Measurements from ENCODE around the gene SMIM20.

SMIM20 gene

DNA sequence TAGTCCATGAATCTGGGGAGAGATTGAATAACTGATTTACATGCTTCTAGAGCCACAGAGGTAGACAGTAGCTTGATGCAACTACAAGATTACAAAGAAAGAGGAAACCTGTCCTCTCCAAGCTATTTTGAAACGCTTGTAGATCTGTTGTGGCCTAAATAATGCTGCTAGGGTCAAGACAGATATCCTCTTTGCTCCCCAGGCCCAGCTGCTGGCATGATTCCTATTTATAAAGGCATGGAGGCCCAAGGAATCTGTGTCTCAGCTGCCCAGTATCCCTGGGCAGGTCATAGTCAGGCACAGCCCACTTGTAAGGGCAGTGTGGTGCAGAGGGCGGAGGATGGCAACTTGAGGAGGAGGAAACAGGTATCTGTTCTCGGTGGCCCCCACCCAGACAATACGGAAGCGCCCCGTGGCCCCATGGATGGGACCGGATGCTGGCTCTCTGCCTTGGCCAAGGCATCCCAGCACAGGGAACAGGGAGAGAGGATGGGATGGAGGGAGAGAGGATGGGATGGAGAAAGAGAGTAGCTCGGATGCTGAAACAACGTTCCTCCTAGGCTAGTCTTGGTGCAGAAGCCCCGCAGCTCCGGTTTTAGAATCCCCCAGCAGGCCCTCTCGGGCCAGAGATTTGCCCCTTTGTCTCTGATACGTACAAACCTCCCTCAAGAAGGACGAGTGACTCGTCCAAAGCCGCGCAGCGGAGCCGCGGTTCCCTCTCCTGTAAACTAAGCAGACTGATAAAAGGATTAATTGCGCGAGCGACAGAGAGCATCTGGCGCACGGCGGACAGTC lies 767 bp upstream of the SMIM20 start:
- TF ChIP-seq, protein P1, sequence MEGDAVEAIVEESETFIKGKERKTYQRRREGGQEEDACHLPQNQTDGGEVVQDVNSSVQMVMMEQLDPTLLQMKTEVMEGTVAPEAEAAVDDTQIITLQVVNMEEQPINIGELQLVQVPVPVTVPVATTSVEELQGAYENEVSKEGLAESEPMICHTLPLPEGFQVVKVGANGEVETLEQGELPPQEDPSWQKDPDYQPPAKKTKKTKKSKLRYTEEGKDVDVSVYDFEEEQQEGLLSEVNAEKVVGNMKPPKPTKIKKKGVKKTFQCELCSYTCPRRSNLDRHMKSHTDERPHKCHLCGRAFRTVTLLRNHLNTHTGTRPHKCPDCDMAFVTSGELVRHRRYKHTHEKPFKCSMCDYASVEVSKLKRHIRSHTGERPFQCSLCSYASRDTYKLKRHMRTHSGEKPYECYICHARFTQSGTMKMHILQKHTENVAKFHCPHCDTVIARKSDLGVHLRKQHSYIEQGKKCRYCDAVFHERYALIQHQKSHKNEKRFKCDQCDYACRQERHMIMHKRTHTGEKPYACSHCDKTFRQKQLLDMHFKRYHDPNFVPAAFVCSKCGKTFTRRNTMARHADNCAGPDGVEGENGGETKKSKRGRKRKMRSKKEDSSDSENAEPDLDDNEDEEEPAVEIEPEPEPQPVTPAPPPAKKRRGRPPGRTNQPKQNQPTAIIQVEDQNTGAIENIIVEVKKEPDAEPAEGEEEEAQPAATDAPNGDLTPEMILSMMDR (IDR thresholded peaks at IDR 0.05; ENCODE audit: borderline replicate concordance, extremely low read depth, low read length, poor library complexity, severe bottlenecking): no peak
- TF ChIP-seq EZH2 (IDR thresholded peaks at IDR 0.05; ENCODE audit: borderline replicate concordance, low read depth, low read length, severe bottlenecking): no peak
- peak overlapping the region; percentile 66; the same call in 1 of the 2 replicates for H3K4me2 ChIP-seq (ENCODE audit: insufficient read depth, low read length)
- H3K36me3 ChIP-seq (ENCODE audit: insufficient read depth, low read length): no peaks in the 10 kb centered on the region
- H3K4me1 ChIP-seq (ENCODE audit: insufficient read depth, low read length): peaks cover 17% of the 10 kb centered on the region
- no peak for ATAC-seq (ENCODE audit: insufficient read depth, low read depth)
- H3K9ac ChIP-seq (ENCODE audit: low read depth, low read length): peak overlapping the region; percentile 48; the same call in 1 of the 2 replicates
- H2AFZ ChIP-seq (ENCODE audit: low read depth, low read length): peak overlapping the region; percentile 70
- H3K27ac ChIP-seq (ENCODE audit: low read length): no peak overlapping the region
- peak overlapping the region in 1 of 2 experiments; percentile 64; a peak in 3 of 4 replicates for H3K4me3 ChIP-seq (ENCODE audit: low read depth in 1 of 2, low read length in 2 of 2)
- H3K27me3 ChIP-seq (ENCODE audit: insufficient read depth, low read length, poor library complexity): no peaks in the 10 kb centered on the region
- H3K79me2 ChIP-seq (ENCODE audit: insufficient read depth, low read length): no peaks in the 10 kb centered on the region; the same call in 1 of the 2 replicates
- H3K9me3 ChIP-seq (ENCODE audit: insufficient read depth, low read length, severe bottlenecking): no peaks in the 10 kb centered on the region
- DNase-seq: peak; percentile 5
- no peaks in the 10 kb centered on the region for H4K20me1 ChIP-seq (ENCODE audit: insufficient read depth, low read length)

- Histone ChIP-seq H3K9me3 (ENCODE audit: insufficient read depth, low read length, severe bottlenecking) (no peaks in the 10 kb centered on the region), H4K20me1 (ENCODE audit: insufficient read depth, low read length) (no peaks in the 10 kb centered on the region), H3K36me3 (ENCODE audit: insufficient read depth, low read length) (no peaks in the 10 kb centered on the region), H3K9ac (ENCODE audit: low read depth, low read length) (peak overlapping the region; percentile 48), H3K27me3 (ENCODE audit: insufficient read depth, low read length, poor library complexity) (no peaks in the 10 kb centered on the region), H3K79me2 (ENCODE audit: insufficient read depth, low read length) (no peaks in the 10 kb centered on the region; the same call in 1 of the 2 replicates), H3K4me3 (ENCODE audit: low read depth in 1 of 2, low read length in 2 of 2) (peak overlapping the region; percentile 17 to 64; a peak in 3 of 4 replicates), H3K27ac (ENCODE audit: low read length) (peak overlapping the region; percentile 63), H3K4me2 (ENCODE audit: insufficient read depth, low read length) (peak overlapping the region; percentile 66), H3K4me1 (ENCODE audit: insufficient read depth, low read length) (peaks cover 17% of the 10 kb centered on the region), H2AFZ (ENCODE audit: low read depth, low read length) (peak overlapping the region; percentile 74)
- ATAC-seq (ENCODE audit: insufficient read depth, low read depth): no peak
- TF ChIP-seq, protein P1 (IDR thresholded peaks at IDR 0.05; ENCODE audit: borderline replicate concordance, extremely low read depth, low read length, poor library complexity, severe bottlenecking): no peak
- no peak for TF ChIP-seq EZH2 (IDR thresholded peaks at IDR 0.05; ENCODE audit: borderline replicate concordance, low read depth, low read length, severe bottlenecking)
- DNase-seq: no peak
Measured at GRCh38 chr4:25914670-25915352, 791 bp downstream of the SMIM20 start.

GRCh38 chr4:25915353-25915705 lies 1.3 kb downstream of the SMIM20 start:
- DNase-seq (no peak), ATAC-seq (ENCODE audit: insufficient read depth, low read depth) (no peak)
- Histone ChIP-seq H2AFZ (ENCODE audit: low read depth, low read length) (no peak overlapping the region), H3K4me1 (ENCODE audit: insufficient read depth, low read length) (peaks cover 17% of the 10 kb centered on the region), H3K36me3 (ENCODE audit: insufficient read depth, low read length) (no peaks in the 10 kb centered on the region), H3K27me3 (ENCODE audit: insufficient read depth, low read length, poor library complexity) (no peaks in the 10 kb centered on the region), H3K4me3 (ENCODE audit: low read depth in 1 of 2, low read length in 2 of 2) (peak overlapping the region in 1 of 2 experiments; percentile 64; a peak in 3 of 4 replicates), H3K9me3 (ENCODE audit: insufficient read depth, low read length, severe bottlenecking) (no peaks in the 10 kb centered on the region), H4K20me1 (ENCODE audit: insufficient read depth, low read length) (no peaks in the 10 kb centered on the region), H3K9ac (ENCODE audit: low read depth, low read length) (peak overlapping the region; percentile 48; the same call in 1 of the 2 replicates), H3K27ac (ENCODE audit: low read length) (no peak overlapping the region), H3K79me2 (ENCODE audit: insufficient read depth, low read length) (no peaks in the 10 kb centered on the region; the same call in 1 of the 2 replicates), H3K4me2 (ENCODE audit: insufficient read depth, low read length) (peak overlapping the region; percentile 66; the same call in 1 of the 2 replicates)
- TF ChIP-seq EZH2 (IDR thresholded peaks at IDR 0.05; ENCODE audit: borderline replicate concordance, low read depth, low read length, severe bottlenecking): no peak
- TF ChIP-seq, protein P1 (IDR thresholded peaks at IDR 0.05; ENCODE audit: borderline replicate concordance, extremely low read depth, low read length, poor library complexity, severe bottlenecking): no peak
